Effector memory CD8-positive, alpha-beta T cell (primary cell): Measurements from ENCODE around the gene POMZP3.
"Not testable (repeated sequence)": the region's sequence is repeated elsewhere in the genome, so short reads cannot be mapped to it uniquely, and the experiment has no call there.

Experiments
- ATAC-seq: fragments of 150-1000 bp; cut with Tn5 transposase; replicated peaks from 2 replicates; pipeline ENCODE4 v1.10.0; 2021; ENCODE audit warnings: mild to moderate bottlenecking, moderate library complexity
- DNase-seq, 3 experiments: peaks; one replicate each; pipeline ENCODE4 v3.0.0; 2021
- H3K27ac Mint-ChIP-seq, 2 donors: one replicate each; pipeline ENCODE4 v1.8.0; 2022; ENCODE audit warnings: mild to moderate bottlenecking in 2 of 2, mixed read lengths in 2 of 2, moderate library complexity in 2 of 2
- H3K27me3 Mint-ChIP-seq, 2 donors: one replicate each; pipeline ENCODE4 v1.8.0; 2022; ENCODE audit warnings: mixed read lengths in 2 of 2
- H3K36me3 Mint-ChIP-seq: one replicate; pipeline ENCODE4 v1.8.0; 2022; ENCODE audit warnings: mild to moderate bottlenecking, moderate library complexity, mixed read lengths; ENCODE audit not compliant: insufficient read depth
- H3K4me1 Mint-ChIP-seq, 2 donors: one replicate each; pipeline ENCODE4 v1.8.0; 2022; ENCODE audit warnings: low read depth in 2 of 2, mixed read lengths in 2 of 2
- H3K4me3 Mint-ChIP-seq, 2 donors: one replicate each; pipeline ENCODE4 v1.8.0; 2022; ENCODE audit warnings: mild to moderate bottlenecking in 2 of 2, mixed read lengths in 2 of 2, moderate library complexity in 2 of 2
- H3K9me3 Mint-ChIP-seq, 2 donors: one replicate each; pipeline ENCODE4 v1.8.0; 2022; ENCODE audit warnings: mixed read lengths in 2 of 2

POMZP3 gene

DNA sequence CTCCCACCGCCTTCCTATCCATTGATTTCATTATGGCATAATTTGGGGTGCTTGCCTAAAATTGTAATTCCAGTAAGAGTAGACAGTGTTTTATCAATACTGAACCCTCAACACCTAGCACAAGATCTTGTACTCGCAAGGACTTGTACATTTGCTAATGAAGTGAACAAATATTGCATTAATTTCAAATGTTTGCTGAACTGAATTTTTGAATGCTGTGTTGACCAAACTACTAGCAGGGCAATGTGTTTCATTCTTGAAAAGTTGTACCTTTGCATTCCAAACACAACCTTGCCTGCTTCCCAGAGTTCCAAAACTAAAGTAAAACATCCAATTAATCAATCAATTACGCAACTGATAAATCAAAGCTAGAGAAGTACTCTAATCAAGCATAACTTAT, 26.4 kb downstream of the POMZP3 start:
- H3K27ac Mint-ChIP-seq, ATAC-seq, H3K27me3 Mint-ChIP-seq, H3K4me3 Mint-ChIP-seq, DNase-seq, H3K9me3 Mint-ChIP-seq, H3K36me3 Mint-ChIP-seq: not testable (repeated sequence)
- peaks cover 16 to 23% of the 10 kb centered on the region in 2 donors for H3K4me1 Mint-ChIP-seq

DNA sequence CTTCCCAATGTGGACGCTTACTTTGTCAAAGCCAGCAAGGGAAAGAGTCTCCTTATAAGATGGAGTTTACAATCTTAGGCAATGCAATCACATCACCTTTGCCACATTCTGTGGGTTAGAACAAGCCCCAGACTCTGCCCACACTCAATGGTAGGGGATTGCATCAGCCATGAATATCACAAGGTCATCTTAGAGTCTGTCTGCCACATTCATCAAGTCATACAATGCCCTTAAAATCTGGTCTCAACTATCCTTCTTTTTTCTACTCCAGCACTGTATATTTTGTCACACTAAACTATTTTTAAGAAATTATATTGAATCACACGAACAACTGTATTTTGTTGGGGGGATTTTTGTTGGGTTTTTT, 27.0 kb downstream of the POMZP3 start:
- H3K4me3 Mint-ChIP-seq, ATAC-seq, H3K27me3 Mint-ChIP-seq, H3K27ac Mint-ChIP-seq, H3K9me3 Mint-ChIP-seq, H3K36me3 Mint-ChIP-seq, DNase-seq: not testable (repeated sequence)
- peaks cover 19 to 27% of the 10 kb centered on the region in 2 donors for H3K4me1 Mint-ChIP-seq

DNA sequence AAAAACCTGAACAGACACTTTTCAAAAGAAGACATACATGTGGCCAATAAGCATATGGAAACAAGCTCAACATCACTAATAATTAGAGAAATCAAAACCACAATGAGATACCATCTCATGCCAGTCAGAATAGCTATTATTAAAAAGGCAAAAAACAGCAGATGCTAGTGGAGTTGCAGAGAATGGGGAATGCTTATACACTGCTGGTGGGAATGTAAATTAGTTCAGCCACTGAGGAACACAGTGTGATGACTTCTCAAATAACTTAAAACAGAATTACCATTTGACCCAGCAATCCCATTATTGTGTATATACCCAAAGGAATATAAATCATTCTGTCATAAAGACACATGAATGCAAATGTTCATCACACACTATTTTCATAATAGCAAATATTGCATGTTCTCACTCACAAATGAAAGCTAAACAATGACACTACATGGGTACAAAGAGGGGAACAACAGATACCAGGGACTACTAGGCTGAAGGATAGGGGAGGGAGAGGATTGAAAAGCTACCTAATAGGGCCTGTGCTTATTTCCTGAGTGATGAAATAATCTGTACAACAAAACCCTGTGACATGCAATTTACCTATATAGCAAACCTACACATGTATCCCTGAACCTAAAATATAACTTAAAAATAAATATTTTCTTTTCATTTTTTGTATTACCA, 28.4 kb downstream of the POMZP3 start:
- not testable (repeated sequence) for H3K9me3 Mint-ChIP-seq, H3K4me3 Mint-ChIP-seq, H3K27ac Mint-ChIP-seq, DNase-seq, H3K36me3 Mint-ChIP-seq, ATAC-seq, H3K27me3 Mint-ChIP-seq
- H3K4me1 Mint-ChIP-seq: peaks cover 19 to 27% of the 10 kb centered on the region in 2 donors

DNA sequence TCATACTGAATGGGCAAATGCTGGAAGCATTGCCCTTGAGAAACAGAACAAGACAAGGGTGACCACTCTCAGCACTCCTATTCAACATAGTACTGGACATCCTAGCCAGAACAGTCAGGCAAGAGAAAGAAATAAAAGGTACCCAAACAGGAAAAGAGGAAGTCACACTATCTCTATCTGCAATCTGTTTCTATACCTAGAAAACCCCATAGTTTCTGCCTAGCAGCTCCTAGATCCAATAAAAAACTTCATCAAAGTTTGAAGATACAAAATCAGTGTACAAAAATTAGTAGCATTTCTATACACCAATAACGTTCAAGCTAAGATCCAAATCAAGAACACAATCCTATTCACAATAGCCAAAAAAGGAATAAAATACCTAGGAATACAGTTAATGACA, 29.8 kb downstream of the POMZP3 start:
- H3K27ac Mint-ChIP-seq: peak overlapping the region in 1 of 2 donors; percentile 50
- not testable (repeated sequence) for ATAC-seq

DNA sequence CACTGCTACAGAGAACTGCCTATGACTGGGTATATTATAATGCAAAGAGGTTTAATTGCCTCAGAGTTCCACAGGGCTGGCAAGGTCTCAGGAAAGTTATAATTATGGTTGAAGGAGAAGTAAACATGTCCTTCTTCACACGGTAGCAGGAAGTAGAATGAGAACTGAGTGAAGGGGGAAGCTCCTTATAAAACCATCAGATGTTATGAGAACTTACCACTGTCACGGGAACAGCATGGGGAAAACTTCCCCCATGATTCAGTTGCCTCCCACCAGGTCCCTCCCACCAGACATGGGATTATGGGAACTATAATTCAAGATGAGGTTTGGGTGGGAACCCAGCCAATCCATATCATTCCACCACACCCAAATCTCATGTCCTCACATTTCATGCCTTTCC, 34.4 kb downstream of the POMZP3 start:
- H3K36me3 Mint-ChIP-seq, DNase-seq, ATAC-seq, H3K27me3 Mint-ChIP-seq, H3K4me3 Mint-ChIP-seq, H3K9me3 Mint-ChIP-seq, H3K27ac Mint-ChIP-seq: not testable (repeated sequence)
- peaks cover 21 to 28% of the 10 kb centered on the region in 2 donors for H3K4me1 Mint-ChIP-seq

More for the DNA sequence above, 29.8 kb downstream of the POMZP3 start:
- not testable (repeated sequence) for H3K27me3 Mint-ChIP-seq, H3K9me3 Mint-ChIP-seq, H3K4me3 Mint-ChIP-seq, DNase-seq, H3K36me3 Mint-ChIP-seq
- H3K4me1 Mint-ChIP-seq: peaks cover 19 to 27% of the 10 kb centered on the region in 2 donors

DNA sequence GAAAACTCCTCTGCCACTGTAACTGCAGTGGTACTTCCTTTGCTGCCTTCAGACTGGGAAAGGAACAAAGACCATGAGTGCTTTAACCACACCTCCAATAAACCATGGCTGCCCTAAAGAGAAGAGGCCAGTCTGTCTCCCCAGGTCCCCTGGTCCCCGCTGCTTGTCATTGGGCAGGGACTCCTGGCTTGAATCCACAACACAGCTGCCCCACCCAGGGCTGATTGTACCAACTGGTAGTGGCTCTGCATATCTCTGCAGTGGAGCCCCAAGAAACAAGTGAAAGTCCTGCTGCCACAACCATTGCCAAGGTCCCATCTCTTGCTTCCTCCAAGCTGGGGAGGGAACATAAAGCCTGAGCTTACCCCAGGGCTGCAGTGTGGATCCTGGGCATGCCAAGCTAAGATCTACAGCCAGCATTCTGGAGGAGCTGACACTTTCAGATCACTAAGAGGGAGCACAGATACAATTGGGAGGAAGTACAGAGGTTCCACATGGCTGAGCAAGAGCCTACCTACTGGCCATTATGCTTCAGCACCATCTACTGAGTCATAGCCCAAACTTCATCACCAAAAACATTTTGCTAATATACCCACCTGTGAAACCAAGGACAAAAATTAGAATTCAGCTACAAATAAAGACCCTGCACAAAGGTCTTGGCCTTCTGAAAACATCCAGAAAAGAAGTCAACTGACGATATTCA, 35.3 kb downstream of the POMZP3 start:
- ATAC-seq, H3K4me3 Mint-ChIP-seq, H3K9me3 Mint-ChIP-seq, H3K27me3 Mint-ChIP-seq, H3K27ac Mint-ChIP-seq, H3K36me3 Mint-ChIP-seq, DNase-seq: not testable (repeated sequence)
- H3K4me1 Mint-ChIP-seq: peaks cover 20 to 28% of the 10 kb centered on the region in 2 donors

DNA sequence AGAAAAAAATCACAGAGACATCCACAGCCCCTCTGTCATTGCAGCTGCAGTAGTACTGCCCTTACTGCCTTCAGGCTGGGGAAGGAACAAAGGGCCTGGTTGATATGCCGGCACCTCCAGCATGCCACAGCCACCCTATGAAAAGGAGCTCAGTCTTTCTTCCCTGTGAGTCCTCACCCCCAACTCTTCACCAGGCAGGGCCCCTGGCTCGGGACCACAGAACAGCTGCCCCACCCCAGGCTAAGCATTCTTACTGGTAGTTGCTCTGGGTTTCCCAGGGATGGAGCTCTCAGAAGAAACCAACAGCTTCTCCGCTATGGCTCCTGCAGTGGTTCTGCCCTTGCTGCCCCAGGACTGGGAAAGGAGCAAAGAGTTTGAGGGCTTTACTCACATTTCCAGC, 36.0 kb downstream of the POMZP3 start:
- not testable (repeated sequence) for ATAC-seq, DNase-seq, H3K4me3 Mint-ChIP-seq, H3K27me3 Mint-ChIP-seq, H3K9me3 Mint-ChIP-seq, H3K36me3 Mint-ChIP-seq, H3K27ac Mint-ChIP-seq
- peaks cover 16 to 21% of the 10 kb centered on the region in 2 donors for H3K4me1 Mint-ChIP-seq

DNA sequence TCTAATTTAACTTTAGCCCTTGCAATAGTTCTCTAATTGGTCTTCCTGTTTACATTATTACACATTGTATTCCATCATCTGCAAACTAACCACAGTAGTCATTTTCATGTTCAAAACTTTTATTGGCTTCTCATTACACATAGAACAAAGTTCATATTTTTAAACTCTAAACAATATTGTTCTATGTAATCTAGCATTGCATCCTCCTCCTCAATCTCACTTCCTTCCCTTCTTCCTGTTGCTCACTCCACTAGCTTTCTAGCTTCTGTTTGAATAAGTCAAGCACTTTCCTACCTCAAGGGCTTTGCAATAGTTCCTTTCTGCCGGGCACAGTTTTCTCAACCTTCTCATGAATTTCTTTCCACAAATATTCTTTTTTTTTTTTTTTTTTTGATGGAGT, 38.5 kb downstream of the POMZP3 start:
- H3K27me3 Mint-ChIP-seq, DNase-seq, H3K9me3 Mint-ChIP-seq, H3K4me3 Mint-ChIP-seq, ATAC-seq, H3K36me3 Mint-ChIP-seq: not testable (repeated sequence)
- H3K27ac Mint-ChIP-seq: peak overlapping the region; percentile 59 to 65
- peaks cover 17 to 33% of the 10 kb centered on the region in 2 donors for H3K4me1 Mint-ChIP-seq

DNA sequence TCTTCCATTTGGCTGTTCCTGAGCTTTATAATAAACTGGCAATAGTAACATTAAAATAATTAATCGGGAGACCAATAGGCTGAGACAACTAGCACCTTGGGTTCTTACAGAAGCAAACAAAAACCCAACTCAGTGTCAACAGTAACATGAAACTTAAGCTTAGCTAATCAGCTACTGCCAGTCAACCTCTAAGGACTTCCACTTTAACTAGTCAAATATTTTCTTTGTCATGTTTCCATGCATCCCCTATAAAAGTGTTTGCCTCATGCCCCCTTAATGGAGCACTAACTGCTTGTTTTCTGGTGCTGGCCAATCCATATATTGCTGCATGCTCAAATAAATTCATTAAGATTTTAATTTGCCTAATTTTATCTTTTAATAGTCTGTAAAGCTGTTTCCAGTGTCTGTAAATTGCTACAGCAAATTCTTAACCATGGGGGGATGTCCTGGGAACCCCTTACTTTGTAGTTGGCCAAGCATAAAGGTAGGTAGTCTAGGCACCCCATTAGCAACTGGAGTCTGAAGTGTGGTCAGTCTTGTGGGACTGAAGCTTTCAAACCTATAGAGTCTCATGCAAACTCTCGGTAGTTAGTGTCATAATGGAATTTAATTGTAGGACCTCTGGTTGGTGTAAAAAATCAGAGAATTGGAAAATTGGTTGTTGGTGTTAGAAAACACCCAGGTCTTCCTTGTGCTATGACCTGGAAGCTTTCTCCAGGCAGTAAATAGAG, 40.3 kb downstream of the POMZP3 start:
- H3K27me3 Mint-ChIP-seq, H3K9me3 Mint-ChIP-seq, DNase-seq, H3K36me3 Mint-ChIP-seq, H3K4me3 Mint-ChIP-seq, ATAC-seq: not testable (repeated sequence)
- Mint-ChIP-seq H3K27ac (peak overlapping the region in 1 of 2 donors; percentile 59), H3K4me1 (peaks cover 22 to 39% of the 10 kb centered on the region in 2 donors)

DNA sequence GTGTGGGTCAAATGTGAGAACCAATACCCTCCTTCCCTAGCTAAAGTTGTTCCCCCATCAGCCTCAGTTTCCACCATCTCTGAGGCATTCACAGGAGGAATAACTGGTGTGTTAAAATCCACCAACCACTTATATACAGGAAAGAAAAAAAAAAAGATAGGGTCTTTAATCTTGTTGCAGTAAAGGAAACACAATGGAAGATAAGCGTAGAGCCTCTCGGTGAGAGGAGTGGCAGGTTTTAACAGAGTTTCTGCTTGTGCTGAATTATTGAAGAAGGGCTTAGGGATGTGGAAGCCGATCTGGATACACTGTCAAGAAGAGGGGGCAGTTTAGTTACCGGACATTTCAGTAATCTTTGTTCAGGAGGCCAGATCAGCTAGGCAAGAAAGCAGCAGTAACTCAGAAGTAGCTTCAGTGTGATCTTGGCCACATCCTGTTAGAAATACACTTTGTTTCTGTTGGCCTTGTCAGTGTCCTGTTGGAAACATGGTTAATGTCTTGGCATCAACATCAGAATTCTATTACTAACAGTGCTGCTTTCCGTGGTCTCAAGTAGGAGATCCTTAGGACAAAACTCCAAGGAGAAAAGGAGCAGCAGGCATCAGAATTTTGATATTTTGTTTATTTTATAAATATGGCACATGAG, 43.3 kb downstream of the POMZP3 start:
- H3K36me3 Mint-ChIP-seq, H3K9me3 Mint-ChIP-seq, DNase-seq, H3K27me3 Mint-ChIP-seq: not testable (repeated sequence)
- peaks cover 22 to 45% of the 10 kb centered on the region in 2 donors for H3K4me1 Mint-ChIP-seq
- peak; percentile 27 for ATAC-seq
- peak overlapping the region; percentile 46 to 86 for H3K27ac Mint-ChIP-seq
- H3K4me3 Mint-ChIP-seq: peak overlapping the region; percentile 17 to 49

DNA sequence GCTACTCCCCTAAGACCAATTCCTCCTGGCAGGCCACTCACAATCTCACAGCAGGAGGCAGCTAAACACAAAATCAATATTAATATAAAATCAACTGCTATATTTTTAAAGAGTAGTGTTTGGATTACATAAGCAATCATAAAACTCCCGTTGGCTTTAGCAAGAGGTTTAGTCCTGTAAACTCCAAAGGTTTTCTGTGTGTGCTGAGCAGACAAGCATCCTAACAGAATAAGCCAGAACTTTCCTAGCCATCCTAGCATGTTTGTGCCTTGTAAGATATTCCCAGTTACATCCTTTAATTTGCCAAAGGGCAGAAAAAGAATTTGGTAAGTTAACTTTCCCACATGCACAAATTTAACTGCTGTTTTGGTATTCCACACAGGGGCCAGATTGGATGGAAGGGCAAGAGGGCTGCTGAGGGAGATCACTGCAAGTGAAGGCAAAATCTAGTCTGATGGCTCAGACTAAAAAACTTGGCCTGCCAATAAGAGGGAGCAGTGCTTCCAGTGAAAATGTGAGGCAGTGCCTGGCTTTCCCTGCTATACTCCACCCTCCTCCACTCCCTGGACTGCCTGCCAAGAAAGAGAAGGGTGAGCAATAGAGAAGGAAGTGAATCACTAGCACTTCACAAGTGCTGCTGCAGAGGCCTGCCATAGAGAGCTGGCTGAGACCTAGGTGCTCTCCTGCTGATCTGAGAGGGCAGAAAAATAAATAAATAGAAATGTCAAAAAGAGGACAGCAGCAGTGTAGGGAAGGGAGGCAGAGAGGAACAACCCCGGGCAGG, 44.0 kb downstream of the POMZP3 start:
- Mint-ChIP-seq H3K27ac (peak overlapping the region; percentile 46 to 86), H3K4me1 (peaks cover 18 to 42% of the 10 kb centered on the region in 2 donors), H3K4me3 (peak overlapping the region; percentile 17 to 49)
- not testable (repeated sequence) for H3K27me3 Mint-ChIP-seq, DNase-seq, H3K36me3 Mint-ChIP-seq, H3K9me3 Mint-ChIP-seq
- ATAC-seq: peak; percentile 46

DNA sequence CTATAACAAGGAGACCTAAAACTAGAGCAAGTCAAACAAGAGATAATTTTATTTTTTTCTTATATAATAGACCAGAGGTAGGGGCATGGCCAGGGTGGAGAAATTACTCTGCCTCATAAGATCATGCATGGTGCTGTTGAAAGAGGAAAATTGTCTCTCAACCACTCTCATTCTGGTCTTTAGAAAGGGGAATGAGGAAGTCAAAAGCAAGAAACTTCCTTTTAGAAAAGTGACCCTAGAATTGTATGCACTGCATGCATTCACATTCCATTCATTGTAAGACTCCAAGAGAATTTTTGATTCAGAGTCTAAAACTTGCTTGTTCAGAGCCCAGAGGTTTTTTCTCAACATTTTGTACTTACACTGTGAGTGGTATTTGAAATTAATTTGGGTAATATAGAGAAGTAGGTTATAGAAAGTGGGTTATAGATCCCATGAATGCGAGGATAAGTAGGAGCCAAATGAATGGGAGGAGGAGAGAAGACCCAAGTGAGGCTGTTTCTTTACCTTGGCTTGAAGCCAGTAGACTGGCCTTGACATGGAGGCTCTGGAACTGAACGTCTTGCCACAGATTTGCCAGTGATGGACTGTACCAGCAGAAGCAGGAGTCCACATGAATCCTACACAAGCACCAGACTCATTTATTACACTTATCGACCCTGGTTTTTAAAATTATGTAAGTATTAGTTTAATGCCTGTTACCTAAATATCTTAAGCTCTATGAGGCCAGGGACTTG, 51.0 kb downstream of the POMZP3 start:
- H3K27ac Mint-ChIP-seq, H3K4me3 Mint-ChIP-seq, H3K27me3 Mint-ChIP-seq, H3K9me3 Mint-ChIP-seq, DNase-seq, ATAC-seq, H3K36me3 Mint-ChIP-seq: not testable (repeated sequence)
- H3K4me1 Mint-ChIP-seq: peaks cover 0 to 14% of the 10 kb centered on the region in 2 donors
